ENCODE results near the gene MN1.

- TF ChIP-seq, protein P1, sequence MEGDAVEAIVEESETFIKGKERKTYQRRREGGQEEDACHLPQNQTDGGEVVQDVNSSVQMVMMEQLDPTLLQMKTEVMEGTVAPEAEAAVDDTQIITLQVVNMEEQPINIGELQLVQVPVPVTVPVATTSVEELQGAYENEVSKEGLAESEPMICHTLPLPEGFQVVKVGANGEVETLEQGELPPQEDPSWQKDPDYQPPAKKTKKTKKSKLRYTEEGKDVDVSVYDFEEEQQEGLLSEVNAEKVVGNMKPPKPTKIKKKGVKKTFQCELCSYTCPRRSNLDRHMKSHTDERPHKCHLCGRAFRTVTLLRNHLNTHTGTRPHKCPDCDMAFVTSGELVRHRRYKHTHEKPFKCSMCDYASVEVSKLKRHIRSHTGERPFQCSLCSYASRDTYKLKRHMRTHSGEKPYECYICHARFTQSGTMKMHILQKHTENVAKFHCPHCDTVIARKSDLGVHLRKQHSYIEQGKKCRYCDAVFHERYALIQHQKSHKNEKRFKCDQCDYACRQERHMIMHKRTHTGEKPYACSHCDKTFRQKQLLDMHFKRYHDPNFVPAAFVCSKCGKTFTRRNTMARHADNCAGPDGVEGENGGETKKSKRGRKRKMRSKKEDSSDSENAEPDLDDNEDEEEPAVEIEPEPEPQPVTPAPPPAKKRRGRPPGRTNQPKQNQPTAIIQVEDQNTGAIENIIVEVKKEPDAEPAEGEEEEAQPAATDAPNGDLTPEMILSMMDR (conservative IDR thresholded peaks at IDR 0.05; ENCODE audit: low read depth, low read length), result no peak
- TF ChIP-seq CHD1 (IDR thresholded peaks at IDR 0.05; ENCODE audit: low read depth, low read length) (no peak), POLR2A (IDR thresholded peaks at IDR 0.05; ENCODE audit: low read depth, low read length) (no peak), MAZ (IDR thresholded peaks at IDR 0.05; ENCODE audit: borderline replicate concordance, low read depth, low read length) (no peak), SMC3 (IDR thresholded peaks at IDR 0.05; ENCODE audit: low read depth, low read length) (no peak), RFX5 (IDR thresholded peaks at IDR 0.05; ENCODE audit: low read depth, low read length) (no peak)
- TF ChIP-seq, protein P2, sequence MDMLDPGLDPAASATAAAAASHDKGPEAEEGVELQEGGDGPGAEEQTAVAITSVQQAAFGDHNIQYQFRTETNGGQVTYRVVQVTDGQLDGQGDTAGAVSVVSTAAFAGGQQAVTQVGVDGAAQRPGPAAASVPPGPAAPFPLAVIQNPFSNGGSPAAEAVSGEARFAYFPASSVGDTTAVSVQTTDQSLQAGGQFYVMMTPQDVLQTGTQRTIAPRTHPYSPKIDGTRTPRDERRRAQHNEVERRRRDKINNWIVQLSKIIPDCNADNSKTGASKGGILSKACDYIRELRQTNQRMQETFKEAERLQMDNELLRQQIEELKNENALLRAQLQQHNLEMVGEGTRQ (IDR thresholded peaks at IDR 0.05; ENCODE audit: low read depth, low read length), result no peak
Observed at GRCh38 chr22:27815826-27816530, 14.4 kb upstream of the MN1 start.
